HepG2 (cell line): Measurements from ENCODE around the gene LRBA. TPM values are rescaled to one million over a fixed set of nuclear protein-coding genes. Genes with fewer than 3 reads are reported as not detected.
A peak's percentile ranks its signal among the peaks of the same experiment; 100 is the strongest.

Source experiments
- BATF2 ChIP-seq: sonication (generic); formaldehyde crosslinking; IDR thresholded peaks from 2 replicates; pipeline ENCODE4 v1.8.0; 2022; ENCODE audit warnings: mild to moderate bottlenecking, missing genetic modification reagents, moderate library complexity
- BHLHE40 ChIP-seq: IDR thresholded peaks from 2 replicates; pipeline ENCODE4 v1.6.1; 2011; ENCODE audit warnings: low read length, improper control_type of control experiment
- BRF2 ChIP-seq: sonication (generic); formaldehyde crosslinking; IDR thresholded peaks from 2 replicates; pipeline ENCODE4 v1.8.1; 2022; ENCODE audit warnings: mild to moderate bottlenecking, missing genetic modification reagents
- HHEX ChIP-seq: IDR thresholded peaks from 2 replicates; pipeline ENCODE4 v1.6.1; 2016; ENCODE audit warnings: control low read depth
- MED1 ChIP-seq: sonication (generic); formaldehyde crosslinking; IDR thresholded peaks from 2 replicates; pipeline ENCODE4 v1.4.0; 2020; ENCODE audit warnings: missing genetic modification reagents
- NFE2L1 ChIP-seq: sonication (generic); formaldehyde crosslinking; IDR thresholded peaks from 2 replicates; pipeline ENCODE4 v1.4.0; 2020; ENCODE audit warnings: missing genetic modification reagents, mild to moderate bottlenecking, borderline replicate concordance
- NR2F6 ChIP-seq, 2 experiments: IDR thresholded peaks; 2 replicates each; pipeline ENCODE4 v1.6.1; 2016; ENCODE audit warnings: antibody characterized with exemption in 1 of 2, mild to moderate bottlenecking in 1 of 2
- RAD21 ChIP-seq: fragments of 450-650 bp; formaldehyde crosslinking; IDR thresholded peaks from 2 replicates; pipeline ENCODE4 v1.5.0; 2020; ENCODE audit warnings: mild to moderate bottlenecking
- SMAD3 ChIP-seq: sonication (generic); formaldehyde crosslinking; IDR thresholded peaks from 2 replicates; pipeline ENCODE4 v1.4.0; 2020; ENCODE audit warnings: missing genetic modification reagents
- TRIM22 ChIP-seq: fragments of 450-650 bp; IDR thresholded peaks from 2 replicates; pipeline ENCODE4 v1.6.1; 2017
- YEATS2 ChIP-seq: sonication (generic); formaldehyde crosslinking; IDR thresholded peaks from 2 replicates; pipeline ENCODE4 v1.4.0; 2020; ENCODE audit warnings: missing genetic modification reagents, borderline replicate concordance
- ZHX2 ChIP-seq, 2 experiments: sonication (generic) in 1 of 2; formaldehyde crosslinking in 1 of 2; IDR thresholded peaks; 2 replicates each; pipeline versions ENCODE4 v1.6.1 to v1.9.0; 2014 to 2022; ENCODE audit warnings: antibody characterized with exemption in 1 of 2, borderline replicate concordance in 1 of 2, inconsistent platforms in 1 of 2, low read depth in 1 of 2, missing genetic modification reagents in 1 of 2
- ZNF10 ChIP-seq: sonication (generic); formaldehyde crosslinking; IDR thresholded peaks from 2 replicates; pipeline ENCODE4 v1.4.0; 2020; ENCODE audit warnings: mild to moderate bottlenecking, low read depth, missing genetic modification reagents, borderline replicate concordance
- ZNF33B ChIP-seq: sonication (generic); formaldehyde crosslinking; IDR thresholded peaks from 2 replicates; pipeline ENCODE4 v1.5.1; 2020; ENCODE audit warnings: mild to moderate bottlenecking, missing genetic modification reagents
- ZNF451 ChIP-seq: sonication (generic); formaldehyde crosslinking; IDR thresholded peaks from 2 replicates; pipeline ENCODE4 v1.5.0; 2020; ENCODE audit warnings: mild to moderate bottlenecking, missing genetic modification reagents
- ZNF691 ChIP-seq: sonication (generic); formaldehyde crosslinking; IDR thresholded peaks from 2 replicates; pipeline ENCODE4 v1.4.0; 2020; ENCODE audit warnings: missing genetic modification reagents, low read depth, mild to moderate bottlenecking, borderline replicate concordance
- ZNF704 ChIP-seq: sonication (generic); formaldehyde crosslinking; IDR thresholded peaks from 2 replicates; pipeline ENCODE4 v1.8.1; 2023; ENCODE audit warnings: mild to moderate bottlenecking, inconsistent platforms, moderate library complexity, missing genetic modification reagents, borderline replicate concordance
- ZNF776 ChIP-seq: sonication (generic); formaldehyde crosslinking; IDR thresholded peaks from 2 replicates; pipeline ENCODE4 v1.4.0; 2020; ENCODE audit warnings: mild to moderate bottlenecking, missing genetic modification reagents
- ZNF891 ChIP-seq: sonication (generic); formaldehyde crosslinking; IDR thresholded peaks from 2 replicates; pipeline ENCODE4 v1.5.0; 2020; ENCODE audit warnings: mild to moderate bottlenecking, missing genetic modification reagents
- polyA plus RNA-seq, 8 experiments: library from polyadenylated mRNA; depleted of rRNA in 3 of 8; stranded (reverse) in 7 of 8; unstranded in 1 of 8; fragments of >200 nt; fragmentation: Illumina TruSeq in 4 of 8; extraction: Trizol in 4 of 8; gene quantifications; 2 replicates each; pipeline versions ENCODE4 v1.2.1 to v1.2.3, GENCODE V29; 2011 to 2016; ENCODE audit warnings: low read depth in 4 of 8, missing spikeins in 1 of 8, mixed read lengths in 1 of 8; ENCODE audit not compliant: insufficient read depth in 1 of 8
- total RNA-seq, 5 experiments: library from RNA; depleted of rRNA; stranded (reverse); fragments of >200 nt; fragmentation: Illumina TruSeq; extraction: Trizol; gene quantifications; 2 replicates each; pipeline ENCODE4 v1.2.3, GENCODE V29; 2016; ENCODE audit warnings: low read depth in 1 of 5

LRBA gene
- total and polyA plus RNA-seq, 2 of the 13 experiments (the other 11 are each of a cell fraction or from before 2014, with no cell fraction given) = 21.0 to 37.2 TPM

- TF ChIP-seq NFE2L1 (CRISPR knock-in tag) = no peak
- TF ChIP-seq ZNF776 (CRISPR knock-in tag) = no peak
- no peak for TF ChIP-seq HHEX
- TF ChIP-seq TRIM22 = no peak
- TF ChIP-seq BHLHE40 = no peak
- TF ChIP-seq SMAD3 (CRISPR knock-in tag) = no peak
- no peak for TF ChIP-seq NR2F6 (IDR thresholded peaks at IDR 0.05)
- TF ChIP-seq NR2F6 (CRISPR knock-in tag; IDR thresholded peaks at IDR 0.05) = no peak
- TF ChIP-seq ZNF451 (CRISPR knock-in tag) = no peak
- TF ChIP-seq ZNF704 = no peak
- TF ChIP-seq ZNF891 (CRISPR knock-in tag) = no peak
- TF ChIP-seq BRF2 (CRISPR knock-in tag) = no peak
- TF ChIP-seq YEATS2 (CRISPR knock-in tag) = no peak
- TF ChIP-seq ZNF691 (CRISPR knock-in tag) = no peak
- TF ChIP-seq ZHX2 (IDR thresholded peaks at IDR 0.05; ENCODE audit: low read depth) = no peak
- no peak for TF ChIP-seq ZHX2 (CRISPR knock-in tag; IDR thresholded peaks at IDR 0.05; ENCODE audit: borderline replicate concordance)
- no peak for TF ChIP-seq ZNF33B (CRISPR knock-in tag)
- no peak for TF ChIP-seq BATF2 (CRISPR knock-in tag)
- TF ChIP-seq RAD21 (CRISPR knock-in tag) = no peak
- peak; percentile 27; the same call in 1 of the 2 replicates for TF ChIP-seq MED1 (CRISPR knock-in tag)
- TF ChIP-seq ZNF10 (CRISPR knock-in tag) = no peak
Measured at GRCh38 chr4:150264595-150265161, 750.4 kb downstream of the LRBA start (continued).
